Panc1 (cell line): Measurements from ENCODE around the gene FFAR3. TPM values are rescaled to one million over a fixed set of nuclear protein-coding genes. Genes with fewer than 3 reads are reported as not detected.
A peak's percentile ranks its signal among the peaks of the same experiment; 100 is the strongest.

Experiments used
- ATAC-seq: fragments of 200-7000 bp; cut with Tn5 transposase; 2 replicates; pipeline ENCODE4 v1.9.1; 2020; ENCODE audit warnings: mild to moderate bottlenecking, moderate library complexity
- BruUV-seq: library from RNA; stranded (reverse); fragments of 400-500 nt; replicated peaks from 2 replicates; lab custom pipeline; 2021; lab: Mats Ljungman, UMichigan
- CTCF ChIA-PET: fragments of 300-600 bp; sonication (Branson Sonifier 250); formaldehyde crosslinking; loops from one replicate; lab custom pipeline; 2022; ENCODE audit warnings: antibody characterized with exemption; lab: Charles Lee
- POLR2A ChIA-PET: fragments of 300-600 bp; sonication (Branson Sonifier 250); formaldehyde crosslinking; loops from one replicate; lab custom pipeline; 2022; ENCODE audit warnings: antibody characterized with exemption; lab: Charles Lee
- DNase-seq: peaks from one replicate; pipeline ENCODE4 v3.0.0-alpha.2; 2010; ENCODE audit warnings: low read depth, low spot score
- H3K27ac ChIP-seq: 2 replicates; pipeline ENCODE4 v1.5.1; 2011; ENCODE audit warnings: mild to moderate bottlenecking, low read length, inconsistent platforms
- H3K27me3 ChIP-seq: fragments of 200-500 bp; sonication (Bioruptor generic); 2 replicates; pipeline ENCODE4 v1.6.0; 2014; ENCODE audit warnings: low read length, inconsistent platforms; ENCODE audit not compliant: control insufficient read depth, insufficient read depth
- H3K36me3 ChIP-seq: fragments of 200-500 bp; sonication (Bioruptor generic); 2 replicates; pipeline ENCODE4 v1.5.1; 2014; ENCODE audit warnings: inconsistent platforms, mild to moderate bottlenecking, low read length, moderate library complexity; ENCODE audit not compliant: control insufficient read depth, insufficient read depth
- H3K4me1 ChIP-seq: 2 replicates; pipeline ENCODE4 v1.5.1; 2011; ENCODE audit warnings: inconsistent platforms, mild to moderate bottlenecking, low read length, moderate library complexity; ENCODE audit not compliant: control insufficient read depth, insufficient read depth
- H3K4me3 ChIP-seq, 2 experiments: 2 replicates each; pipeline ENCODE4 v1.5.1; 2011 to 2012; ENCODE audit warnings: low read depth in 2 of 2, low read length in 2 of 2, mild to moderate bottlenecking in 2 of 2, inconsistent platforms in 1 of 2, moderate library complexity in 1 of 2
- H3K9me3 ChIP-seq: fragments of 200-500 bp; sonication (Bioruptor generic); 2 replicates; pipeline ENCODE4 v1.5.1; 2014; ENCODE audit warnings: low read depth, mild to moderate bottlenecking, inconsistent platforms, low read length, moderate library complexity; ENCODE audit not compliant: control insufficient read depth, insufficient read depth
- POLR2AphosphoS5 ChIP-seq: IDR thresholded peaks from 2 replicates; pipeline ENCODE4 v1.6.1; 2012; ENCODE audit warnings: mild to moderate bottlenecking, low read depth, low read length, moderate library complexity
- REST ChIP-seq, 2 experiments: IDR thresholded peaks; 2 replicates each; pipeline ENCODE4 v1.6.1; 2011 to 2012; ENCODE audit warnings: low read depth in 2 of 2, control low read depth in 1 of 2, low read length in 1 of 2, mild to moderate bottlenecking in 1 of 2, moderate library complexity in 1 of 2; ENCODE audit not compliant: insufficient read depth in 1 of 2
- SIN3A ChIP-seq: IDR thresholded peaks from 2 replicates; pipeline ENCODE4 v1.6.1; 2012; ENCODE audit warnings: low read depth, mild to moderate bottlenecking, low read length, moderate library complexity, borderline replicate concordance; ENCODE audit not compliant: insufficient read depth
- TCF7L2 ChIP-seq: IDR thresholded peaks from 2 replicates; pipeline ENCODE4 v1.6.1; 2011; ENCODE audit warnings: mild to moderate bottlenecking, low read depth, low read length, inconsistent platforms
- in situ Hi-C: cut with HindIII; loops from 2 replicates; pipeline ENCODE4 v1.10.0; 2016; ENCODE audit warnings: low sequenced_read_pairs, low pct_unique_long_range_greater_than_20kb
- intact Hi-C: fragments of 100-400 bp; cut with micrococcal nuclease; formaldehyde crosslinking; loops from one replicate; pipeline ENCODE4 v1.10.0; 2022; ENCODE audit not compliant: unreplicated experiment
- total RNA-seq: library from RNA; stranded (reverse); gene quantifications from one replicate; pipeline ENCODE4 v1.2.1, GENCODE V29; 2021; ENCODE audit not compliant: unreplicated experiment
- TF ChIP-seq, protein P1 (sequence below): fragments of 450-650 bp; IDR thresholded peaks from 2 replicates; pipeline ENCODE4 v1.5.1; 2017; ENCODE audit warnings: mild to moderate bottlenecking

FFAR3 gene
- total RNA-seq, 1 experiment from 2014 or later = not detected

- H3K27ac ChIP-seq = no peak overlapping the region
- CTCF ChIA-PET = no interaction called here
- ATAC-seq (peak; percentile 88), DNase-seq (peak; percentile 98)
- BruUV-seq = no TSS peak
- in situ Hi-C loops = no loop called here
- intact Hi-C loops = no loop called here
- no peak overlapping the region for H3K4me3 ChIP-seq
- H3K27me3 ChIP-seq = no peaks in the 10 kb centered on the region
- no peak for TF ChIP-seq TCF7L2
- TF ChIP-seq POLR2AphosphoS5 = no peak
- TF ChIP-seq REST (IDR thresholded peaks at IDR 0.05; ENCODE audit: insufficient read depth in 1 of 2, low read depth in 2 of 2, low read length in 1 of 2) = no peak
- no peak for TF ChIP-seq SIN3A
- no peaks in the 10 kb centered on the region; the same call in 1 of the 2 replicates for H3K4me1 ChIP-seq
- H3K9me3 ChIP-seq = no peaks in the 10 kb centered on the region
- POLR2A ChIA-PET = interaction anchor here (0.6 kb wide), 2 partner anchors 61 to 307 kb away, joined by 4 to 6 read pairs; no protein-coding TSS in a partner anchor
- H3K36me3 ChIP-seq = no peaks in the 10 kb centered on the region
Observed at GRCh38 chr19:35318679-35319448, 39.4 kb upstream of the FFAR3 start.

DNA sequence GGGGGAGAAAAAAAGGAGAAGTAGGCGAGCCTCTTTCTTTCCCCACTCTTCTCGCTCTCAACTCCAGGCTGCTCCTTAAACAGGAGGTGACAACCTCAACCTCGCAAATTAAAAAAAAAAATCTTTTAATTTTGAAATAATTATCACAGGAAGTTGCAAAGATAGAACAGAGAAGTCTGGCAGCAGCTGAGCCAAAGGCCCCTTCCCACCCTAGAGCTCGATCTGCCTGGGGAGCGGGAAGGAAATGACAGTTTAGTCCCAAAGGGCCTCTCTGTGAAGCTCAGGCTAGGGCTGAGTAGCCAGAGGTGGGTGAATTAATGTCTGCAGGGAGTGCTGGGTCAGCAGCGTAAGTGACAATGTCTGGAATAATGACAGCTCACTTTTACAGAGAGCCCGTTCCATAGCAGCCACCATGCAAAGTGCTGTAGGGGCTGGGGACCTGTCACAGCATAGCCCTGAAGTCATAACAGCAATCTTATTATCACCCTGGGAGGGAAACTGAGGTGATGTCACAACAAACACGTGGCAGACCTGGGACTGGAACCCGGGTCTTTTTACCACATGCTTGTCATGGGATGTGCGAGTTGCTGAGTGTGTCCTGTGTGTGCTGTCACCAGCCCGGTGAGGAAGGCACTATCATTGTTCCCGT lies 38.1 kb upstream of the FFAR3 start:
- Histone ChIP-seq H3K4me3 (no peak overlapping the region), H3K9me3 (no peaks in the 10 kb centered on the region), H3K27me3 (no peaks in the 10 kb centered on the region), H3K27ac (no peak overlapping the region), H3K4me1 (no peaks in the 10 kb centered on the region; the same call in 1 of the 2 replicates), H3K36me3 (no peaks in the 10 kb centered on the region)
- in situ Hi-C loops = no loop called here
- POLR2A ChIA-PET = no interaction called here
- no TSS peak for BruUV-seq
- ATAC-seq (no peak), DNase-seq (no peak)
- no peak for TF ChIP-seq TCF7L2
- TF ChIP-seq SIN3A = no peak
- no peak for TF ChIP-seq POLR2AphosphoS5
- TF ChIP-seq REST (IDR thresholded peaks at IDR 0.05; ENCODE audit: insufficient read depth in 1 of 2, low read depth in 2 of 2, low read length in 1 of 2) = no peak
- TF ChIP-seq, protein P1, sequence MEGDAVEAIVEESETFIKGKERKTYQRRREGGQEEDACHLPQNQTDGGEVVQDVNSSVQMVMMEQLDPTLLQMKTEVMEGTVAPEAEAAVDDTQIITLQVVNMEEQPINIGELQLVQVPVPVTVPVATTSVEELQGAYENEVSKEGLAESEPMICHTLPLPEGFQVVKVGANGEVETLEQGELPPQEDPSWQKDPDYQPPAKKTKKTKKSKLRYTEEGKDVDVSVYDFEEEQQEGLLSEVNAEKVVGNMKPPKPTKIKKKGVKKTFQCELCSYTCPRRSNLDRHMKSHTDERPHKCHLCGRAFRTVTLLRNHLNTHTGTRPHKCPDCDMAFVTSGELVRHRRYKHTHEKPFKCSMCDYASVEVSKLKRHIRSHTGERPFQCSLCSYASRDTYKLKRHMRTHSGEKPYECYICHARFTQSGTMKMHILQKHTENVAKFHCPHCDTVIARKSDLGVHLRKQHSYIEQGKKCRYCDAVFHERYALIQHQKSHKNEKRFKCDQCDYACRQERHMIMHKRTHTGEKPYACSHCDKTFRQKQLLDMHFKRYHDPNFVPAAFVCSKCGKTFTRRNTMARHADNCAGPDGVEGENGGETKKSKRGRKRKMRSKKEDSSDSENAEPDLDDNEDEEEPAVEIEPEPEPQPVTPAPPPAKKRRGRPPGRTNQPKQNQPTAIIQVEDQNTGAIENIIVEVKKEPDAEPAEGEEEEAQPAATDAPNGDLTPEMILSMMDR = no peak
- intact Hi-C loops = no loop called here
- CTCF ChIA-PET = interaction anchor here (0.5 kb wide), 1 partner anchor 157 kb away, joined by 3 read pairs; no protein-coding TSS in a partner anchor
